GM23248 (cell line): ENCODE data around the gene ZNF331. TPM values are rescaled to one million over a fixed set of nuclear protein-coding genes. Genes with fewer than 3 reads are reported as not detected.

Source experiments
- DNase-seq: peaks from one replicate; pipeline ENCODE4 v3.0.0-alpha.2; 2015
- H2AFZ ChIP-seq: fragments of 200-600 bp; sonication (generic); 2 replicates; pipeline ENCODE4 v1.6.1; 2016; ENCODE audit warnings: antibody characterized with exemption
- H3F3A ChIP-seq: fragments of 200-600 bp; sonication (generic); 2 replicates; pipeline ENCODE4 v1.6.1; 2016; ENCODE audit warnings: mild to moderate bottlenecking, antibody characterized with exemption, mixed run types; ENCODE audit not compliant: insufficient read depth
- H3K27ac ChIP-seq: fragments of 200-600 bp; sonication (generic); 2 replicates; pipeline ENCODE4 v1.5.1; 2016; ENCODE audit warnings: mild to moderate bottlenecking
- H3K27me3 ChIP-seq: fragments of 200-600 bp; sonication (generic); replicated peaks from 2 replicates; pipeline ENCODE4 v1.6.1; 2016; ENCODE audit warnings: mild to moderate bottlenecking; ENCODE audit not compliant: insufficient read depth
- H3K36me3 ChIP-seq: fragments of 200-600 bp; sonication (generic); 2 replicates; pipeline ENCODE4 v1.6.1; 2016; ENCODE audit warnings: low read depth, mild to moderate bottlenecking
- H3K4me1 ChIP-seq: fragments of 200-600 bp; sonication (generic); 2 replicates; pipeline ENCODE4 v1.6.1; 2016; ENCODE audit warnings: mild to moderate bottlenecking; ENCODE audit not compliant: insufficient read depth
- H3K4me2 ChIP-seq: fragments of 200-600 bp; sonication (generic); one replicate; pipeline ENCODE4 v1.6.1; 2016; ENCODE audit warnings: mild to moderate bottlenecking; ENCODE audit not compliant: unreplicated experiment
- H3K4me3 ChIP-seq: fragments of 200-600 bp; sonication (generic); 2 replicates; pipeline ENCODE4 v1.5.1; 2016; ENCODE audit warnings: mild to moderate bottlenecking
- H3K79me2 ChIP-seq: fragments of 200-600 bp; sonication (generic); 2 replicates; pipeline ENCODE4 v1.6.1; 2016; ENCODE audit warnings: mild to moderate bottlenecking; ENCODE audit not compliant: insufficient read depth
- H3K9ac ChIP-seq: fragments of 200-600 bp; sonication (generic); 2 replicates; pipeline ENCODE4 v1.6.1; 2016; ENCODE audit warnings: mild to moderate bottlenecking
- H3K9me2 ChIP-seq: fragments of 200-600 bp; sonication (generic); 2 replicates; pipeline ENCODE4 v1.6.1; 2016; ENCODE audit warnings: mixed run types, mild to moderate bottlenecking, moderate library complexity; ENCODE audit not compliant: insufficient read depth
- H3K9me3 ChIP-seq: fragments of 200-600 bp; sonication (generic); one replicate; pipeline ENCODE4 v1.6.1; 2017; ENCODE audit warnings: low read depth
- H4K20me1 ChIP-seq: fragments of 200-600 bp; sonication (generic); 2 replicates; pipeline ENCODE4 v1.6.0; 2016; ENCODE audit not compliant: insufficient read depth
- EZH2 ChIP-seq: fragments of 200-600 bp; sonication (generic); IDR thresholded peaks from 2 replicates; pipeline ENCODE4 v1.6.1; 2018; ENCODE audit warnings: antibody characterized with exemption, mild to moderate bottlenecking; ENCODE audit not compliant: insufficient read depth, poor library complexity, severe bottlenecking
- EZH2phosphoT487 ChIP-seq: fragments of 200-600 bp; sonication (generic); IDR thresholded peaks from 2 replicates; pipeline ENCODE4 v1.6.1; 2018; ENCODE audit warnings: antibody characterized with exemption, moderate library complexity, mild to moderate bottlenecking, low read depth; ENCODE audit not compliant: insufficient read depth
- WGBS, 2 experiments: methylation state at CpG; one replicate each; pipeline ENCODE4 v1.1.6; 2015 to 2017; ENCODE audit warnings: low lambda C conversion rate in 2 of 2, low coverage in 1 of 2; ENCODE audit errors: missing lambda C conversion rate in 2 of 2; 5-methylcytosine and 5-hydroxymethylcytosine counted together
- in situ Hi-C: fragments of 300-500 bp; cut with MboI; formaldehyde crosslinking; loops from 2 replicates; pipeline ENCODE4 v1.15.0; 2020
- polyA plus RNA-seq: library from polyadenylated mRNA; unstranded; fragments of >200 nt; fragmentation: Nextera tagmentation; extraction: Ambion mirVana; gene quantifications from 2 replicates; pipeline ENCODE4 v1.2.1, GENCODE V29; 2016
- total RNA-seq: library from RNA; depleted of rRNA; stranded (reverse); fragments of >200 nt; shearing (Covaris generic); gene quantifications from 2 replicates; pipeline ENCODE4 v1.2.3, GENCODE V29; 2014

The ZNF331 gene
- total and polyA plus RNA-seq, 2 experiments from 2014 or later = 13.9 to 17.0 TPM

DNA sequence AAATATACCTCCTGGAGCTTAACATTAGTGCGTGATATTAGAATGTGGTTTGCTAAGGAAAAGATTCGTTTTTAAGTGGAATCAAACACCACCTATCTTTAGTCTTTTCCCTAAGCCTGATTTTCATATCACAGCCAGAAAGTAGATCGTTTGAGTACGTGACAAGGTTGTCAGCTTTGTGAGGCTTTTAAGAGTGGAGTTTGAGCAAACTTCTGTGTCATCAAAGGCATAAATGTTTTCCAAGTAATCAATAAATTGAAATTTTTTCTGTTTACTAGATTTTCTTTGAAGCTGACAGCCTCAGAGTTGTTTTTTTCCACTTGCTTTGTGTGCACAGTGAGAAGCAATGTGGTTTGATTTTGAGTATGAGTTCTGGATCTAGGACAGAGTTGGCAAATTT, 6.5 kb upstream of the ZNF331 start:
- TF ChIP-seq EZH2 (no peak), EZH2phosphoT487 (no peak)
- WGBS, 2 experiments = 85 to 89% methylated on average over 4 of the region's 4 CpGs
- in situ Hi-C loops = no loop called here

DNA sequence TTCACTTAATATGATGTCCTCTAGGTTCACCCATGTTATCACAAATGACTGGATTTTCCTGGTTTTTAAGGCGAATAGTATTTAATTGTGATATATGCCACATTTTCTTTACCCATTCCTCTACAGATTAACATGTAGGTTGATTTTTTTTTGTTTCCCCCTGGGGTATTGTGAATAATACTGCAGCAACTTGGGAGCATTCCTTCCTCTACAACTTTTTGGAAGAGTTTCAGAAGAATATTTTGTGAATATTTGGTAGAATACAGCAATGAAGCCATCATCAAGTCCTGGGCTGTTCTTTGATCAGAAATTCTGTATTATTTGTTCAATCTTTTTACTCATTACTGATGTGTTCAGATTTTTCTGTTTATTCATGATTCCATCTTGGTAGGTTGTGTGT, 5.6 kb upstream of the ZNF331 start:
- Histone ChIP-seq H3K4me2 (no peak overlapping the region), H3K4me3 (no peak overlapping the region), H2AFZ (no peak overlapping the region; the same call in 1 of the 2 replicates), H3K9me3 (no peaks in the 10 kb centered on the region), H3K9me2 (no peaks in the 10 kb centered on the region), H3K27me3 (no peaks in the 10 kb centered on the region), H3F3A (peaks cover 6% of the 10 kb centered on the region; the same call in 1 of the 2 replicates), H3K36me3 (no peaks in the 10 kb centered on the region), H4K20me1 (no peaks in the 10 kb centered on the region), H3K27ac (no peak overlapping the region), H3K79me2 (no peaks in the 10 kb centered on the region), H3K4me1 (no peaks in the 10 kb centered on the region), H3K9ac (no peak overlapping the region)
- in situ Hi-C loops = no loop called here
- TF ChIP-seq EZH2phosphoT487 = no peak
- TF ChIP-seq EZH2 = no peak
- 91 to 100% methylated on average over 1 of the region's 1 CpG for WGBS, 2 experiments
- peak; percentile 47 for DNase-seq

More for the DNA sequence above, 6.5 kb upstream of the ZNF331 start:
- no peaks in the 10 kb centered on the region for H4K20me1 ChIP-seq
- H3K4me2 ChIP-seq = no peak overlapping the region
- H3K79me2 ChIP-seq = no peaks in the 10 kb centered on the region
- no peak overlapping the region for H3K27ac ChIP-seq
- no peaks in the 10 kb centered on the region for H3K36me3 ChIP-seq
- no peaks in the 10 kb centered on the region for H3K4me1 ChIP-seq
- no peaks in the 10 kb centered on the region for H3K27me3 ChIP-seq
- no peak for DNase-seq
- no peak overlapping the region for H3K9ac ChIP-seq
- peaks cover 6% of the 10 kb centered on the region; the same call in 1 of the 2 replicates for H3F3A ChIP-seq
- no peaks in the 10 kb centered on the region for H3K9me3 ChIP-seq
- H3K4me3 ChIP-seq = no peak overlapping the region
- H3K9me2 ChIP-seq = no peaks in the 10 kb centered on the region
- no peak overlapping the region for H2AFZ ChIP-seq

DNA sequence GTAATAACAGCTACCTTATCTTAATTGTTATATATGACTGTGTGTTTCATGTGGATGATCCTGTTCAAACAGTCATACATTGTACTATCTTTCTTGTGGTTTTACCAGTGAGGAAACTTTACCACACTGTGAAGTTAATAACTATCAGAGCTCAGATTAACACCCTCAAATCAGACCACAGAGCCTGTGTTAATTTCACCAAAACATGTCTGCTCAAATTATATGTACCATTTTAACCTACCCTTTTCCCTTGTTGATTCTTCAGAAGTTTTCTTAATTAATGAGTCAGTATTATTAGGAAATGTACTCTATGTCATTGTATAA, 1.8 kb upstream of the ZNF331 start:
- H3K4me2 ChIP-seq = no peak overlapping the region
- in situ Hi-C loops = no loop called here
- DNase-seq = no peak
- 0 out of 2 replicates have a peak, but pooled peaks have one; percentile 27 for TF ChIP-seq EZH2phosphoT487
- TF ChIP-seq EZH2 = no peak
- no peaks in the 10 kb centered on the region for H3K4me1 ChIP-seq
- H3K79me2 ChIP-seq = peaks cover 21% of the 10 kb centered on the region
- H3K4me3 ChIP-seq = no peak overlapping the region
- no peaks in the 10 kb centered on the region for H3K9me3 ChIP-seq
- no peak overlapping the region for H3K27ac ChIP-seq
- peaks cover 5% of the 10 kb centered on the region; the same call in 1 of the 2 replicates for H3K36me3 ChIP-seq
- H2AFZ ChIP-seq = no peak overlapping the region
- H4K20me1 ChIP-seq = no peaks in the 10 kb centered on the region
- no peak overlapping the region for H3K9ac ChIP-seq
- peaks cover 6% of the 10 kb centered on the region; the same call in 1 of the 2 replicates for H3F3A ChIP-seq
- H3K27me3 ChIP-seq = no peaks in the 10 kb centered on the region
- H3K9me2 ChIP-seq = no peaks in the 10 kb centered on the region

DNA sequence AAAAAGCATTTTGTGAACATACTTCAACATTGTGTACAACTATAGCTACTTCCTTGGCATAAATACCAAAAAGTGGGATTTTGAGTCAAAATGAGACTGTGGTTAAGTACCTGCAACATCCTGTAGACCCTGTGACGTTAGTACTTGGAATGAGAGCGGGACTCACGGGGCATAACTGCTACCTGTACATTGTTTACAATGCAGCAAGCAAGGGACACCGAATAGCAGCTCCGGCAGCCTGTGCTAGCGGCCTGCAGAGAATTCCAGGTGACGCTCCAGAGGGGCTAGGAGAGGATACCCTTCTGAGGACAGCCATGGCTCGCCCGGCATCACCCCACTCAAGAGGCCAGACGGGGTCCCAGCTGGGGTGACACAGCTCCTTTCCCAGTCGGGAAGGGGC, 824 bp upstream of the ZNF331 start:
- no peaks in the 10 kb centered on the region for H4K20me1 ChIP-seq
- TF ChIP-seq EZH2 = no peak
- TF ChIP-seq EZH2phosphoT487 = no peak
- 59 to 65% methylated on average over 11 of the region's 11 CpGs for WGBS, 2 experiments
- H3K4me1 ChIP-seq = peaks cover 8% of the 10 kb centered on the region
- peaks cover 21% of the 10 kb centered on the region for H3K79me2 ChIP-seq
- in situ Hi-C loops = no loop called here
- peak overlapping the region; percentile 68 for H2AFZ ChIP-seq
- peak overlapping the region; percentile 83 for H3K27ac ChIP-seq
- no peaks in the 10 kb centered on the region for H3K9me3 ChIP-seq
- H3K36me3 ChIP-seq = peaks cover 5% of the 10 kb centered on the region; the same call in 1 of the 2 replicates
- peak overlapping the region; percentile 99 for H3K9ac ChIP-seq
- peaks cover 9% of the 10 kb centered on the region; the same call in 1 of the 2 replicates for H3F3A ChIP-seq
- no peak for DNase-seq
- H3K4me2 ChIP-seq = peak overlapping the region; percentile 80
- no peaks in the 10 kb centered on the region for H3K9me2 ChIP-seq
- peak overlapping the region; percentile 86 for H3K4me3 ChIP-seq
- H3K27me3 ChIP-seq = no peaks in the 10 kb centered on the region
